ENCODE results near the gene HSP90B1. TPM values are rescaled to one million over a fixed set of nuclear protein-coding genes. Genes with fewer than 3 reads are reported as not detected.

The HSP90B1 gene
- total and polyA plus RNA-seq, 2 of the 13 experiments (the other 11 are each of a cell fraction or from before 2014, with no cell fraction given): 800 to 954 TPM

DNA sequence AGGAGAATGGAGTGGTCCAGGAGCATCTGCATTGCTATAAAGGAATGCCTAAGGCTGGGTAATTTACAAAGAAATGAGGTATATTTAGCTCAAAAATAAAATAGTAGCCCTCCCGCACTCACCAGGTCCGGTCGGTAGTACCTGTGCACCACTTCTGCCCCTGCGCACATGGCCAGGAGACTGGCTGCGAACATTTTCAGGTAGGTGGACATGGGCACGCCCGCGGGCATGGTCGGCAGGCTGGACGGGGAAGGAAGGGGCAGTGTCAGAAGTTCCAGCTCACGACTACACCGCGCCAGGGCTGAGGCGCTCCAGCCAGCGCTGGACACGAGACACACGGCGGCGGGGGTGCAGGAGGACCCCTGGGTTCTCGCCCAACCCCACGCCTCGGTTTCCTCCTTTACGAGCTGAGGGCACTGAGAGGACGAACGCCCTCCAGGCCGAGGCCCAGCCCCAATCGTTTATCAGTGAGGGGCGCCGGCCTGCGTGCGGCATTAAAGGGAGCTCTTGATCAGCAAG lies 26.4 kb downstream of the HSP90B1 start:
- peak overlapping the region; percentile 95 for H3K4me2 ChIP-seq (ENCODE audit: low read depth, low read length)
- DNase-seq (ENCODE audit: low spot score) (peak; percentile 11), ATAC-seq (peak; percentile 66), FAIRE-seq (no peak)
- peak overlapping the region; percentile 83 for H3K9ac ChIP-seq (ENCODE audit: insufficient read depth, low read depth, low read length)
- H3K27ac ChIP-seq (ENCODE audit: extremely low read length, insufficient read depth, low read length): peak overlapping the region; percentile 92
- POLR2A ChIA-PET: interaction anchor here (0.9 to 6.2 kb wide), 4 partner anchors 10 to 26 kb away, joined by 3 to 118 read pairs (median 13); partner anchors contain the start of genes HSP90B1 and TDG
- in situ Hi-C loops (cut with HindIII; ENCODE audit: extremely low pct_ligation_motif_present, low pct_unique_long_range_greater_than_20kb): no loop called here
- peaks cover 4 to 21% of the 10 kb centered on the region in 2 experiments for H3K36me3 ChIP-seq (replicated peaks in 1 of 2; ENCODE audit: control insufficient read depth in 1 of 2, insufficient read depth in 2 of 2, low read length in 2 of 2)
- no peaks in the 10 kb centered on the region; a peak in 1 of 5 replicates for H3K27me3 ChIP-seq (ENCODE audit: control insufficient read depth in 1 of 2, insufficient read depth in 2 of 2, low read length in 2 of 2)
- BruUV-seq (replicated peaks): TSS peak; percentile 57
- no peaks in the 10 kb centered on the region for H3K9me3 ChIP-seq (ENCODE audit: low read length)
- H2AFZ ChIP-seq (ENCODE audit: low read length): no peak overlapping the region
- peaks cover 47% of the 10 kb centered on the region for H3K4me1 ChIP-seq (ENCODE audit: insufficient read depth, low read length)
- intact Hi-C loops (cut with micrococcal nuclease; ENCODE audit: unreplicated experiment): loop anchor here (1.0 kb wide), 2 partner anchors 9 to 26 kb away; partner anchors contain the start of genes HSP90B1 and TDG
- 0% methylated on average over 11 of the region's 31 CpGs for WGBS (ENCODE audit: low lambda C conversion rate)
- H3K79me2 ChIP-seq (ENCODE audit: insufficient read depth, low read length): peaks cover 23% of the 10 kb centered on the region
- no peaks in the 10 kb centered on the region for H4K20me1 ChIP-seq (ENCODE audit: insufficient read depth, low read length)
- CTCF ChIA-PET (ENCODE audit: low intra/inter-chr PET ratio, low total read pairs): no interaction called here
- peak overlapping the region; percentile 86 to 90 (median 88) for H3K4me3 ChIP-seq (replicated peaks in 1 of 3; ENCODE audit: insufficient read depth in 1 of 3, low read depth in 2 of 3, low read length in 3 of 3)
- TF ChIP-seq, protein P1, sequence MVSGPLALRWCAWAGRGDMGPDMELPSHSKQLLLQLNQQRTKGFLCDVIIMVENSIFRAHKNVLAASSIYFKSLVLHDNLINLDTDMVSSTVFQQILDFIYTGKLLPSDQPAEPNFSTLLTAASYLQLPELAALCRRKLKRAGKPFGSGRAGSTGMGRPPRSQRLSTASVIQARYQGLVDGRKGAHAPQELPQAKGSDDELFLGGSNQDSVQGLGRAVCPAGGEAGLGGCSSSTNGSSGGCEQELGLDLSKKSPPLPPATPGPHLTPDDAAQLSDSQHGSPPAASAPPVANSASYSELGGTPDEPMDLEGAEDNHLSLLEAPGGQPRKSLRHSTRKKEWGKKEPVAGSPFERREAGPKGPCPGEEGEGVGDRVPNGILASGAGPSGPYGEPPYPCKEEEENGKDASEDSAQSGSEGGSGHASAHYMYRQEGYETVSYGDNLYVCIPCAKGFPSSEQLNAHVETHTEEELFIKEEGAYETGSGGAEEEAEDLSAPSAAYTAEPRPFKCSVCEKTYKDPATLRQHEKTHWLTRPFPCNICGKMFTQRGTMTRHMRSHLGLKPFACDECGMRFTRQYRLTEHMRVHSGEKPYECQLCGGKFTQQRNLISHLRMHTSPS (CRISPR knock-in tag; IDR thresholded peaks at IDR 0.05; ENCODE audit: low read depth): peak; percentile 67; the same call in 1 of the 2 replicates
- TF ChIP-seq, protein P2, sequence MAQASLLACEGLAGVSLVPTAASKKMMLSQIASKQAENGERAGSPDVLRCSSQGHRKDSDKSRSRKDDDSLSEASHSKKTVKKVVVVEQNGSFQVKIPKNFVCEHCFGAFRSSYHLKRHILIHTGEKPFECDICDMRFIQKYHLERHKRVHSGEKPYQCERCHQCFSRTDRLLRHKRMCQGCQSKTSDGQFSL (CRISPR knock-in tag; IDR thresholded peaks at IDR 0.05): no peak
- TF ChIP-seq ZNF446 (CRISPR knock-in tag; IDR thresholded peaks at IDR 0.05) (no peak), AHR (CRISPR knock-in tag; IDR thresholded peaks at IDR 0.05) (peak; percentile 17; the same call in 1 of the 2 replicates), ZNF292 (CRISPR knock-in tag; IDR thresholded peaks at IDR 0.05; ENCODE audit: borderline replicate concordance, low read depth) (0 out of 2 replicates have a peak, but pooled peaks have one; percentile 63), FOXP1 (IDR thresholded peaks at IDR 0.05) (no peak), FOXP1 (CRISPR knock-in tag; IDR thresholded peaks at IDR 0.05) (no peak), ZNF441 (CRISPR knock-in tag; IDR thresholded peaks at IDR 0.05; ENCODE audit: borderline replicate concordance) (0 out of 2 replicates have a peak, but pooled peaks have one; percentile 52), ZNF232 (CRISPR knock-in tag; IDR thresholded peaks at IDR 0.05; ENCODE audit: borderline replicate concordance) (no peak; the same call in 1 of the 2 replicates), ZNF546 (CRISPR knock-in tag; conservative IDR thresholded peaks at IDR 0.05) (peak; percentile 79; the same call in 1 of the 2 replicates), ZNF234 (CRISPR knock-in tag; conservative IDR thresholded peaks at IDR 0.05) (peak; percentile 47; the same call in 1 of the 2 replicates), WIZ (CRISPR knock-in tag; IDR thresholded peaks at IDR 0.05) (0 out of 2 replicates have a peak, but pooled peaks have one; percentile 22), SP140L (CRISPR knock-in tag; IDR thresholded peaks at IDR 0.05; ENCODE audit: borderline replicate concordance) (peak; percentile 7; the same call in 1 of the 2 replicates), RBAK (CRISPR knock-in tag; IDR thresholded peaks at IDR 0.05) (no peak), ATF7-NPFF (CRISPR knock-in tag; IDR thresholded peaks at IDR 0.05; ENCODE audit: low read depth) (0 out of 2 replicates have a peak, but pooled peaks have one; percentile 18)
- TF ChIP-seq, protein P3, sequence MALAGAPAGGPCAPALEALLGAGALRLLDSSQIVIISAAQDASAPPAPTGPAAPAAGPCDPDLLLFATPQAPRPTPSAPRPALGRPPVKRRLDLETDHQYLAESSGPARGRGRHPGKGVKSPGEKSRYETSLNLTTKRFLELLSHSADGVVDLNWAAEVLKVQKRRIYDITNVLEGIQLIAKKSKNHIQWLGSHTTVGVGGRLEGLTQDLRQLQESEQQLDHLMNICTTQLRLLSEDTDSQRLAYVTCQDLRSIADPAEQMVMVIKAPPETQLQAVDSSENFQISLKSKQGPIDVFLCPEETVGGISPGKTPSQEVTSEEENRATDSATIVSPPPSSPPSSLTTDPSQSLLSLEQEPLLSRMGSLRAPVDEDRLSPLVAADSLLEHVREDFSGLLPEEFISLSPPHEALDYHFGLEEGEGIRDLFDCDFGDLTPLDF (CRISPR knock-in tag; IDR thresholded peaks at IDR 0.05): no peak
